ENCODE results near the gene IFT25.

DNA sequence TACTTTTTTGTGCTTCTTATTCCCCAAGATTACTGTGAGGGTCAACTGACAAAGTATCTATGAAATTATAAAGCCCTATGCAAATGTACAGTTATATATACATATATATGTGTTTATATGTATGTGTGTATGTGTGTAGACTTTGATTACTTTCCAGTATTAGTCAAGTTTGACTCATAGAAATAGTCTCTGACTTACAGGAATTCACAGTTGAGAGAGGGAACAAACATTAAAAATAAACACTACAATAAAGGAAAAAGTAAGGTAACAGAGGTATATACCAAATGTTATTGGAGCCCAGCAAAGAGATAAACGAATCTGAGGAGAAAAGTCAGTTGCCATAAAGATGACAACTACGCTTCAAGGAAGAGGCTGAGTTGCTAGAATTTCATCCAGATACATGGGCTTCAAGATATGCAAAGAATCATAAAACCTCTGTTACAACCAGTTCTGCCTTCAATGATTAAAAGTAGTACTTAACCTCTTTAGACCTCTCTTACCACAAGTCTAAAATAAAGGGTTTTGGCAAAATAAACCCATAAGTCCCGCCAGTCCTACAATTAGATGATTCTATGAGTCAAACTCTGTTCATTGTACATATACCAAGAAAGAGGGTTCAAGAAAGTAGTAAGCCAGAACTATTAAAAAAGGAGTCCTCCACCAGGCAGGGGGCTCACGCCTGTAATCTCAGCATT is 7.2 kb downstream of the IFT25 start:
- TF ChIP-seq POLR2A (IDR thresholded peaks at IDR 0.05), result no peak
- TF ChIP-seq, protein P1, sequence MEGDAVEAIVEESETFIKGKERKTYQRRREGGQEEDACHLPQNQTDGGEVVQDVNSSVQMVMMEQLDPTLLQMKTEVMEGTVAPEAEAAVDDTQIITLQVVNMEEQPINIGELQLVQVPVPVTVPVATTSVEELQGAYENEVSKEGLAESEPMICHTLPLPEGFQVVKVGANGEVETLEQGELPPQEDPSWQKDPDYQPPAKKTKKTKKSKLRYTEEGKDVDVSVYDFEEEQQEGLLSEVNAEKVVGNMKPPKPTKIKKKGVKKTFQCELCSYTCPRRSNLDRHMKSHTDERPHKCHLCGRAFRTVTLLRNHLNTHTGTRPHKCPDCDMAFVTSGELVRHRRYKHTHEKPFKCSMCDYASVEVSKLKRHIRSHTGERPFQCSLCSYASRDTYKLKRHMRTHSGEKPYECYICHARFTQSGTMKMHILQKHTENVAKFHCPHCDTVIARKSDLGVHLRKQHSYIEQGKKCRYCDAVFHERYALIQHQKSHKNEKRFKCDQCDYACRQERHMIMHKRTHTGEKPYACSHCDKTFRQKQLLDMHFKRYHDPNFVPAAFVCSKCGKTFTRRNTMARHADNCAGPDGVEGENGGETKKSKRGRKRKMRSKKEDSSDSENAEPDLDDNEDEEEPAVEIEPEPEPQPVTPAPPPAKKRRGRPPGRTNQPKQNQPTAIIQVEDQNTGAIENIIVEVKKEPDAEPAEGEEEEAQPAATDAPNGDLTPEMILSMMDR (IDR thresholded peaks at IDR 0.05), result no peak
